Measurements from ENCODE around the gene RCOR2. TPM values are rescaled to one million over a fixed set of nuclear protein-coding genes. Genes with fewer than 3 reads are reported as not detected.

Gene RCOR2
- total RNA-seq, 1 experiment from 2014 or later, result 0.11 TPM

DNA sequence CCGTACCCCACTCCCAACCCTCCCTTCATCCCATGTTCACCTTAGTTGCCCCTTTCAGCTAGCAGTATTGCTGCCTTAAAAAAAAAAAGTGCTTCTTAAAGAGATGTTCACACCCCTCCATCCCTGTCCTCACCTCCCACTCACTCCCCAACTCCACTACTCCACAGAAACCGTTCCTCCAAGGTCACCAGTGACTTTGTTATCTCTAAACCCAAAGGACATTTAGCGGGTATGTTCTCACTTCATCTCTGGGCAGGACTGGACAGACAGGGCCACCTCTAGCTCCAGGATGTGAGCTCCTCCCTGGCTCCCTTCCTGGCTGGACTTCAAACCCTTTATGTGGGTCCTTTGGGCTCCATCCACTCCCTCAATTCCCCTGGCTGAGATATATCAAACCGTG, 6.4 kb upstream of the RCOR2 start:
- no peak for DNase-seq (ENCODE audit: low read depth)

DNA sequence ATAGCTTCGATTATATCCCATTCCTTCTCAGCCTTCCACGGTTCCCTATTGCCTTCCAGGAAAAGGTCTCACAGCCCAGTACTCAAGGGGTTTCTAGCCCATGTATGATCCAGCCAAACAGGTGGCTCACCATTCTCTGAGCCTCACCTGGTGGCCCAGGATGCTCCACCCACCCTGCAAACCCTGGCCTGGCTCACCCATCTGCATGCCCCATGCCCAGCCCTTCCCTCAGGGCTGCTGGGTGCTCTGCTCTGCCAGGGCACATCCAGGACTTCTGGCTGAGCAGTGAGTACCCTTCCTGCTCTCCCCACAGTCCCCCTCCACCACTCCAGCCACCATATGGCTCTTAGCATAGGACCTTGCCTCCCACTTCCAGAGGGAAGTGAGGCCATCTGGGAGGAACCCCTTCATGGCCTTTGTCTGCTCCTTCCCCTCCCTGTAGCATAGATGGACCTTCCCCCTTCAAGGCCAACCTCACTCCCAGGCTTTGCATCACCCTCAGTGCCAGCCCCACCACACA, 5.8 kb upstream of the RCOR2 start:
- no peak for DNase-seq (ENCODE audit: low read depth)

DNA sequence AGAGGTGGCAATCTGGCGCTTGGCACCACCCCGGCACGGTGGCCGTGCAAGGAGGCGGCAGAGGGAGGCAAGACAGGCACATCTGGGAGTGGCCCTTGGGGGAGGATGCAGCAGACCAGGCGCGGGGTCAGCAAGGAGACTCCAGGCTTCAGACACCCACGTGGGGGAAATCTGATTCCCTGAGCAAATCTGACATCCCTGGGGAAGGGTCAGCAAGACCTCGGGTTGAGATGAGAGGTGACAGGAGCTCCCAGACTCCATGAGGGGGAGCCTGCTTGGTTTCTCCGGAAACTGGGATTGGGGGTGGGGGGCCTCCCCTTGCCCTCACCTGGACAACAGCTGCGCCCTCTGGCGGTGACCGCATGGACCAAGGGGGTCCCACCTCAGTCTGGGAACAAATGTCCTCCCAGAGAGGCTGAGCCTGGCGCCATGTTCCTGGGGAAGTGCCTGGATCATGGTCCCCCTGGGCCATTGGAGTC, 4.0 kb upstream of the RCOR2 start:
- DNase-seq (ENCODE audit: low read depth), result no peak

DNA sequence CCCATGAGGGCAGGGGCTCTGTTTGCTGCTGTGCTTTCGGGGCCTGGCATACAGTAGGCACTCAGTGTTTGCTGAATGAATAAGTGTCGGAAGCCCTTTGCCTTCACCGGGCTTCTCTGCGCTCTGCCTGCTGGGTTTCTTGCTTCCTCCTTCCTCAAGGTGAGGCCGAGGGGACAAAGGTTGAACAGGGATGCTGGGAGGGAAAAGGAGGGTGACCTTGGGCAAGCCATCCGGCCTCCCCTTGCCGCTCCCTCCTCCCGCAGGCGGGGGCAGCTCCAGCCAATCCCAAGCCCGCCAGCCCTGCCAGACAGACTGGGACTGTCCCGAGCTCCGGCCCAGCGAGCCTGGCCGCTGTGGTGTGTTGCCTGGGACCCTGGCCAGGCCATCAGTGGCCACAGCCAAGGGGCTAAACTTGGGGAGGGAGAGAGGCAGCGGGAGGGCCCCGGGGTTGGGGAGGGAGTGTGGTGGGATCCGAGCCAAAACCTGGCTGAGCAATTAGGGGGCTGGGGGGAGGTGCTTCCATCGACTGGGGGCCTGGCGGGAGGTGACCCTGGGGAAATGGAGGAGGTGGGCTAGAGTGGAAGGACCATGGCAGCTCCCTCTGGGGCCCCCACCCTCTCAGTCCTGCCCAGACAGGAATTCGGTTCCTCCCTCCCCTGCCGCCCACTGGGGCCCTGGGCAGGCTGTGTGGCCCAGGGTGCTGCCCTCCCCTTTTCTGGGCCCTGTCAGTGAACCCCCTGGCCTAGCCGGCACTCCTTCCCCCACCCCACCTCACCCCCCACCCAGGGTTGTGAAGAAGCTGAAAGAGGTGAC, 3.4 kb upstream of the RCOR2 start:
- DNase-seq (ENCODE audit: low read depth), result no peak

DNA sequence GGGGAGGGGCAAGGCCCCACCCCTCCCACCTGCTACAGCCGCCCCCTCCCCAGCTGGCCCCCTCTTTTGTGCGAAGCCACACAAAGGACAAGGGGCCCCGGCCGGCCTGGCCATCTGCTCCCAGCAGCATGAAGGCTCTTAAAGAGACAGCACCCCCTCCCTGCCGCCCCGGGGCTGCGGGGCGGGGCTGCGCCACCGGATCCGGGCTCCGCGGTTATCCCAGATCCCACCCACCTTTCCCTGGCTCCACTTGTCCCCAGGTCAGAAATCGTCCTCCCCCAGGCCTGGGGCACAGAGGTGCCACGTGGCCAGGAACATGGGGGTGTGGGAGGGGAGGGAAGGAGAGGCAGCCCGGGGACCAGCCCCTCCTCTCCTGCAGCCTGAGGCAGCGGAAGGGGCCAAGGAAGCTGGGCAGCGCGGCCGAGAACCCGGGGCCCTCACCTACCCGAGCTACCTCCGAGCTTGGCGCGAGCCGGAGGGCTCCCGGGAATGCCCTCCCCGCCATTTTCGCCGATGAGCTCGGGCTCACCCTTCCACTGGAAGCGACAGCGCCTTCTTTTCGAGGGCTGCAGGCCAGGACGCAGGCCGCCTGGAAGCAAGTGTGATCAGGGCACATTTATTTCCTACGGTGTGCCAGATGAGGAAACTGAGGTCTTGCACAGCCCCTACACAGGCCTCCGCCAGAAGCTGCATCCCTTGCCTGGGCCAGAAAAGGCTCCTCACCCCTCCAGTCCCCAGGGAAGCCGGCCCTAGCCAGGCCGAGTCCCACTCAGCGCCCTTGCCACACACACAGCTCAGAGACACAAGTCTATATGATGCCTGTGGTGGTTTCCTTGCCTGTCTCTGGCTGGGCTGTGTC, 2.5 kb upstream of the RCOR2 start:
- no peak for DNase-seq (ENCODE audit: low read depth)

DNA sequence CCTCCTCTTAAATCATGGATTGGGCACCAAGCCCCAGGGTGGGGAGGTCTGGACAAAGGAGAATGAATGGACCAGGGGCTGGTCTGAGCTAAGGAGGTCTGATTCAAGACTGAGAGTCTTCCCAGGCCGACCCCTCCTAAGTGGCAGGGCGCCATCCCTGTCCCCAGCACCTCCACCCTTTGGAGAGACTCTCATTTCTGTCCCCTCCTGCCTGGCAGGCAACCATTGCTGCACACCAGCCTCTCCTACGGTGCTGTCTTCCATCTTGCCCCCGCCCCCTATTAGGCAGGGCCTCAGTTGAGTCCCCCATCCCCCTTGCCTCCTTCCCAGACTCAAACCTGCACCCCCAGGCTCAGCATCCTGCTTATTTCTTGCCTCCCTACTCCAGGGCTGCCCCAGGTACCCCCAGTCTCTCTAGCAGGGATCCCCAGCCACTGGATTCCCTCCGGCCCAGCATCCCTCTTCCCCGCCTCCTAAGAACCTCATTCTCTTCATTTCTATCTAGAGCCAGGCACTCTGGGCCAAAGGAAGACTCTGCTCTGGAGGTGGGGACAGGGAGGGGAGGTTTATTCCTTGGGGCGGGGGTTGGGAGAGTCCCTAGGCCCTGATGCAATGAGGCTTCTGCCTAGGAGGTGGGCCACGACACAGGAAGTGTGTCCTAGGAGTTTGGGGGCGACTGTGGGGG, 1.7 kb upstream of the RCOR2 start:
- no peak for DNase-seq (ENCODE audit: low read depth)

DNA sequence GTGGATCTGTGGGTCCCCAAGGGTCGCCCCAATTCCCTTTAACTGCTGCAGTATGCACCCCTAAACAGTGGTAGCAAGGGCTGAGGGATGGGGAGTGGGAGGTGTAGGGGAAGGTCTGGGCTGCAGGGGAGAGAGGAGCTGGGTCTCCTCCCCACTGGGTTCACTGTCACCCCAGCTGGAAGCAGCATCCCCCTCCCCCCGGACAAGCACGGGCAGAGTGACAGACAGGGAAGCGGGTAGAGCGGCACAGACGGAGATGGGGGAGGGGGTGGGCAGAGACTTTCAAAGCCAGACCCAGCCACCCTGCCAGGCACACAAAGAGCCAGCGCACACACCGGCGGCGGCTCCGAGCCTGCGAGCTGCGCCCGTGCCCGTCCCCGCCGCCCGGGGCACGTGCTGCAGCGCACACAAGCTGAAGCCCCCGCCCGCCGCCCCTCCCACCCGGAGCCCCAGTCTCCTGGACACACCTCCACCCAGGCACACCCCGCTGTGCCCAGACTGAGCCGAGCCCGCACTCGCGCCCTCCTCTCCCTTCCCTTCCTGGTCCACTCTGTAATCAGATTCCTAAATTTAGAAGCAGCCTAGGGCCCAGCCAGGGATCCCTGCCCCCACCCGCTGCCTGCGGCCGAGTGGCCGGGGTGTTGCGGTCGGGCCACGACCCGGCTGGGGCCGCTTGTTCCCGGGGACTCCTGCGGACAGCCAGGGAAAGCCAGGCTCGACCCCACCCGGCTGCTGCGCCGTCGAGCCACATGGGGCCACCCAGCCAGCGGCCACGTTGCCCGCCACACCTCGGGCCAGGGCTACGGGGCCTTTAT, 935 bp upstream of the RCOR2 start:
- DNase-seq (ENCODE audit: low read depth), result no peak

DNA sequence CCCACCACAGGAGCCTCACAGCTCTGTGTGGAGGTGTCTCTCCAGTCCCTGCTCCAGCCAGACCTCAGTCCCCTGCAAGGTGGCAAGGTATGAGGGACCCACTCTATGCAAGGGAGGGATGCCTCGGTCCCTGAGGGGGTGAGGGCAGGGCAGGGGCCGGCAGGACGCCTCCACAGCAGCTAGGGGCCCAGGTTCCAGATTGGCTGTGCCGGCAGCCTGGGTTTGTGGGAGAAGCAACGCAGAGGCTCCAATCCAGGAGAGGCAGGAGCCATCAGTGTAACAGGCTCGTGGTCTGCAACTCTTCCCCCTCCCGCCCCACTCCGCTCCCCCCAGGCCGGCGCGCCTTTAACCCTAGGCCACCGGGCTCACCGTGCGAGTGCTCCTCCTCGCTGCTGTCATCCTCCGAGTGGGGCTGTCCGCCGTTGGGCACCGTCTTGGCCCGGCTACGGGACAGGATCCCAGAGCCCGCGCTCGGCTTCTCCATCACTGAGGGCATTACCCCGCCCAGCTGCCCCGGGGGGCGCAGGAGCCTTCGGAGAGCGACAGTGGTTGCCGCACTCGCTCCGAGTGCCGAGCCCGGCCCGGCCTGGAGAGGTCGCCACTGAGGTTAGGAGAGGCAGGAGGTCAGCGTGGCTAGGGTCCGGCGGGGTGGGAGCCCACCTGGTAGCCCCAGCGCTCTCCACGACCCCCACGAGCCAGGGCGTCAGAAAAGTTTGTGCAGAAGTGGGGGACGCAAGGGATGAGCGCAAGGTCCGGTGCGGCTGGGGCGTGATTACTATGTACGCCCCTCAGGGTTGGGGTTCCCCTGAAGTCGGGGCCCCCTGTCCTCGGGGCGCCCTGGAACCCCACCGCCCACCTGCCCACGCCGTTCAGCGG, 765 bp downstream of the RCOR2 start:
- DNase-seq (ENCODE audit: low read depth), result no peak

DNA sequence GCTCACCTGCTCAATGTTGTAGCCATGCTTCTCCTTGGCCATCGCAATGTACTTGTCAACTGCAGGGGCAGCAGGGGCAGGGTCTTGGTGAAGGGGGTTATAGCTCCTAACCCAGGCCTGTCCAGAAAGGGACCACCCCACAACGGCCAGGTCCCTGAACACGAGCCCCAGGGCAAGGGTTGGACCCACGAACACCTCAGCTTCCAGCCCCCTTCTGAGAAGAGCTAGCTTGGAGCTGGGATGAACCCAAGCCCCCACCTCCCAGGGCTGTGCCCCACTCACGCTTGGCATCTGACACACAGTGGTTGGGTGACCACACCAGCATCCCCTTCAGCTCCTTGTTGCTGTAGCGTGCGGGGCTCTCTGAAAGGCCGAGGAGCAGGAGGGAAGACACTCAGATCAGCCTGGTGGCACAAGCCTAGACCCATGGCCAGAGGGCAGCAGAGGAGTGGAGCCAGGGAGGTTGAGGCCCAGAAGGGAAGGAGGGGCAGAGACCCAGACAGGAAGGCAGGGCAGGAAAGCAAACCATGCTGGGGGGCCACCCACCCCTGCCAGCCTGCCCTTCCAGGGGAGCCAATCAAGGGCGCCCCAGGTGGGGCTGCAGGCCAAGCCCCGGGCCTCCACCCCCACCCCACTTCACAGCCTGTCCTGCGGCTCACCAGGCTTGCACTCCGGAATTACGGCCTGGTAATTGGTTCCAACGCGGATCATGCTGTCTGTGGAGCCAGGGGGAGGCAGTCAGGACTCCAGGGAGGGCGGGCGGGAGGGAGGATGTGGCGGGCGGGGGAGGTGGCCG, 1.9 kb downstream of the RCOR2 start:
- DNase-seq (ENCODE audit: low read depth), result no peak

DNA sequence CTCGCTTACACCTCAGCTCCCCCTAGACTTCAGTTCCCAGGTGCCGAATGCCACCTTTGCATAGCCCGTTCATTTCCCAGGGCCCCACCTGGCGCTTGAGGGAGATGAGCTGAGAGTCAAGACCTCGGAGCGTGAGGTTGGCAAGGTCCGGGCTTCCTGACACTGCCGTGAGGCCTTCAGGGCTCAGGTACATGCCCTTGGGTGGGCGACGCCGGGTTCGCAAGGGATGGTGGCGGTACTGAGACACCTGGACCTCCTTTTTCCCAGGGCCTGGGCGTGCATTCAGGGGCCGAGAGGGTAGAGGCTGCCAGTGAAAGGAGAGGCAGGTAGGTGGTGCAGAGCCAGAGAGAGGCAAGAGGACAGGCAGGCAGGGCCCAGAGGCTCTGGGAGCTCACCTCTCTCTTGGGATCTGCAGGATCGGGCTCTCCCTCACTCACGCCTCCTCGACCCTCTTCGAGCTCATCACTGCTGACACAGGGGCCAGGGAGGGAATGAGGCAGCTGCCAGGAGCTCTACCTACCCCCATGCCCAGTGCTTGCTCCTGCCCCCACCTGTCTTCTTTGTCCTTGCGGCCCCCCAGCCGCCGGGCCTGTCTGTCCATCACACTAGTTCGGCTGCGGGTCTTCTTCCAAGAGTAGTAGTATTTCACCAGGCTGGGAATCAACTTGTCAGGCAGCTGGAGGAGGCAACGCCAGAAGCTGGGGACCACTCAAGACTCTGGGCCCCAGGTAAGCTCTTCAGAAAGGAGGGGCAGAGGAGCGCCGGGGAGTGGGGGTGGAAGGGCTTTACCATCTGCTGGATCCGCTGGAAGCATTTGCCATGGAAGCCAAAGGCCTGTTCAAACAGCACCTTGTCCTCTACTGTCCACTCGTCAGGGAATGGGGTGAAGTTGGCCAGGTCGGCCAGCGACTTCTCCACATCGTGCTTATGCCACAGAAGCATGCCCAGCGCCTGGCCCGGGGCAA, 2.8 kb downstream of the RCOR2 start:
- no peak for DNase-seq (ENCODE audit: low read depth)

DNA sequence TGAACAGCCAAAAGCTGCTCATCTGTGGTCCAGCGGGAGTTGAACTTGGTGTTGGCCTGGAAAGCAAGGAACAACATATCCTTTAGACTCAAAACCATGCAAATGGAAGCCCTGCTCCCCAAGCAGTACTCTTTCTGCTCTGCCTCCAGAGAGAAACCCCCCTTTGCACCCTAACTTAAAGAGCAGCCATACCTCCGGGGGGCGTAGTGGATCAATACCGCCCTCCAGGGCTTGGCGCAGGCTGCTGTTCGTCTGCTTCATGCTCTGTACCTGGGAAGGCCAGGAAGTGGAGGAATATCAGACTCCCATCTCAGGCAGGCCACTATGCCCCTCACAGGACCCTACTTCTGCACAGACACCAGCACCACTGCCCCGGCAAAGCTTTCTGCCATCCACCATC, 4.3 kb downstream of the RCOR2 start:
- DNase-seq (ENCODE audit: low read depth), result no peak

DNA sequence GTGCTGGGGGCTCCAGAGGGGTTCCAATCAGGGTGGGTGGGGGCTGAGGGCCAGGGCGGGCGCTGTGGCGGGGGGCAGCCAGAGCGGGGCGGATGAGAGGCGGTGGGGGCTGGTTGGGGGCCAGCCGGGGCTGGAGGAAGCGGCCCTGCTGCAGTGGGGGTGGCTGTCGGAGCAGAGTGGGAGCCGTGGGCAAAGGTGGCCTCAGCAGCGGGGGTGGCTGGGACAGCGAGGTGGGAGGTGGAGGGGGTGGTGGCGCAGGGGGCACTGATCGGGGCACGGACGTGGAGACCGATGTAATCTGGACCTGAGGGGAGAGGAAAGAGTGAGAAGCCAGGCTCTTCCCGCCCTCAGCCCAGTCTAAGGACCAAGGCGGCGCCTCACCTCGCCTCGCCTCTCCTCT, 5.1 kb downstream of the RCOR2 start:
- no peak for DNase-seq (ENCODE audit: low read depth)

DNA sequence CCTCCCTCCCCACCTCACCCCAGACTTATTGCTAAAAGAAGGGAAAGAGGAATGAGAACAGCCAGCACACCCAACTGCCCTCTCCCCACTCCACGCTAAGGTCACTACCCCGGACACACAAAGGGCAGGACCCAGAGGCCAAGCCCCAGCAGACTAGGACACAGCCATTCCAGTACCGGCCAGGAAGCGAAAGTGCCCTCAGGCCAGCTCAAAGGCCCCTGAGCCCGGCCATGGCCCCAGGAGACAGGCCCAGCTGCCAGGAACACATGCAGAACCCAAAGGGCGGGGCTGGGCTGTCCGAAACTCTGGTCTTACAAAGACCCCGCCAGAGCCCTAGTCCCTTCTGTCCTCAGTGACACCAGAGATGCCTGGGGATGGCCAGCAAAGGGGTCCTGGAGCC, 5.5 kb downstream of the RCOR2 start:
- DNase-seq (ENCODE audit: low read depth), result no peak

DNA sequence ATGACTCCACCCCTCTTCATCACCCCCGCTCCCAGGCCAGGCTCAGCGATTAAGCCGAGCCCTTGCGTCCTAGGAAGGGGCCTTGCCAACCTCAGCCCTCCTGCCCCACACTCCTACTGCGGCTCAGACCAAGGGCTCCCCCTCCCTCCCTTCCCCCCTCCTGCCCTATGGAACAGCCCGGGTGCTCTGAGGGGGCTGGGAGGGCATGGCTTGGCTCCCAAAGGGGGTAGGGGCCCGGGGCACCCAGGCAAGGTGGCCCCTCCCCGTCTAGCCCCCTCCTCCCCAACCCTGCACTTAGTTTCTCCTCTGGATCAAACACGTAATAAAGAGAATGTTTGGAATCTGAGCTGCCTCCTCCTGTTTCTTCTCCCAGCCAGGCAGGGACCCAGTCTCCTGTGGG, 6.3 kb downstream of the RCOR2 start:
- no peak for DNase-seq (ENCODE audit: low read depth)

DNA sequence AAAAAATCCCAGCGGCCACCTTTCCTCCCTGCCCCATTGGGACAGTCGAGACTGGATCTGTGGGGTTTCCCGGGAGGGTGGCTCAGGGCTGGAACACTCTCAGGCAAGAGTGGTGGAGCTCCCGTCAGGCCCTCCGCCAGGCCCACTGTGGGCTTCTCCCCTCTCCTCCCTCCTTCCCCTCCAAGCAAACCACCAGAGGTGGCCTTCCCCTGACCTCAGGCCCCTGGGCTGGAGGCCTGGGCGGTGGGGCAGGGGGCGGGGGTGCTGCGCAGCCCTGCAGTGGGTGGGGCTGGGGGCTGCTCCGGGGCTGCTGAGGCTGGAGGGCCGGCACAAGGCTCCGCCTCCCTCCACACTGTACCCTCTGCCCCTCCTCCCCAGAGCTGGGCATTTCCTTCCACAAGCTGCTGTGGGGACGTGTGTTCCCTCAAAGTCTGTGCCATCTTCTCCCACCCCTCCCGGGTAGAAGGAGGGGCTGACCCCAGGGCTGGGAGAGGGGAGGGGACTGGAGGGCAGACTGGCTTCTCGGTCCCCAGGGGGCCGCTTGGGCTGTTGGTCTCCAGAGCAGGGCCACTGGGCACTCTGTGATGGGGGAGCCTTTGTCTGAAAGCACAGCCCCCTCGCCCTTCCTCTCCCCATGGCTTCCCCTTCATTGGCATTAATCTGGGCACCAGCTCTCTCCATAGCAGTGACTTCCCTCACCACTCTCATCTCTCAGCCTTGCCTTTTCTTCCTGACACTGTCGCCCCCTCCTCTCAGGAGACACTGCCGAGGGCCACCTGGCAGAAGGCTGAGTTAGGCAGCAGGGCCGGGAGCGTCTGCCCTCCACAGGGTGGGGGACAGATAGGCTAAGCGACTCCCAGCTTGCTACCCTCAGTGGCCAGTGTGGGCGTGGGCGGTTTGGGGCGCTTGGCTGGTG, 7.1 kb downstream of the RCOR2 start:
- DNase-seq (ENCODE audit: low read depth), result no peak

DNA sequence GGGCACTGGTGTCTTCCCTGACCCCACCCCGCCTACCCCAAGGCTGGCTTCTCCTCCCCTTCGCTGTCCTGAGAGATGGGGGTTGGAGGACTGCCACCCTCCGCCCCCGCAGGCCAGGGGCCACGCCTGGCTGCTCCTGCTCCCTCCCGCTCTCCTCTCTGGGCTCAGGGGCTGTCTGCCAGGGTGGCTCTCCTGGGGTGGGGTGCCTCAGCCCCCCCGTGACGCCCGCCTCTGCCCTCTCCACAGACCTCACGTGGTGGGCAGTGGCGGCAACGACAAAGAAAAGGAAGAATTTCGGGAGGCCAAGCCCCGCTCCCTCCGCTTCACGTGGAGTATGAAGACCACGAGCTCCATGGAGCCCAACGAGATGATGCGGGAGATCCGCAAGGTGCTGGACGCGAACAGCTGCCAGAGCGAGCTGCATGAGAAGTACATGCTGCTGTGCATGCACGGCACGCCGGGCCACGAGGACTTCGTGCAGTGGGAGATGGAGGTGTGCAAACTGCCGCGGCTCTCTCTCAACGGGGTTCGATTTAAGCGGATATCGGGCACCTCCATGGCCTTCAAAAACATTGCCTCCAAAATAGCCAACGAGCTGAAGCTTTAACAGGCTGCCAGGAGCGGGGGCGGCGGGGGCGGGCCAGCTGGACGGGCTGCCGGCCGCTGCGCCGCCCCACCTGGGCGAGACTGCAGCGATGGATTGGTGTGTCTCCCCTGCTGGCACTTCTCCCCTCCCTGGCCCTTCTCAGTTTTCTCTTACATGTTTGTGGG, 8.1 kb downstream of the RCOR2 start:
- DNase-seq (ENCODE audit: low read depth), result no peak
